Heart left ventricle (tissue), 16 donors: Measurements from ENCODE around the gene C20orf96. TPM values are rescaled to one million over a fixed set of nuclear protein-coding genes. Genes with fewer than 3 reads are reported as not detected.
A peak's percentile ranks its signal among the peaks of the same experiment; 100 is the strongest.

ENCODE experiments used
- ATAC-seq, 4 donors: fragments of 200-7000 bp; cut with Tn5 transposase; one replicate each; pipeline ENCODE4 v1.9.1; 2020 to 2022; ENCODE audit warnings: moderate library complexity in 4 of 4, mild to moderate bottlenecking in 3 of 4, moderate number of reproducible peaks in 1 of 4
- DNase-seq, 5 donors: peaks; one replicate each; pipeline ENCODE4 v3.0.0-alpha.2; 2020
- H3K27ac ChIP-seq, 12 donors: fragments of 200-600 bp; sonication (generic) in 4 of 12; one replicate each; pipeline versions ENCODE4 v1.5.0 to v1.8.0; 2016 to 2022; ENCODE audit warnings: mild to moderate bottlenecking in 2 of 12
- H3K27me3 ChIP-seq, 9 donors: fragments of 200-600 bp; sonication (generic) in 2 of 9; one replicate each; pipeline versions ENCODE4 v1.5.1 to v1.8.0; 2016 to 2022; ENCODE audit warnings: mild to moderate bottlenecking in 3 of 9
- H3K36me3 ChIP-seq, 9 donors: fragments of 200-600 bp; sonication (generic) in 2 of 9; one replicate each; pipeline versions ENCODE4 v1.5.0 to v1.8.0; 2018 to 2022; ENCODE audit warnings: mild to moderate bottlenecking in 2 of 9
- H3K4me1 ChIP-seq, 12 donors: fragments of 200-600 bp; sonication (generic) in 4 of 12; one replicate each; pipeline versions ENCODE4 v1.5.0 to v1.8.0; 2016 to 2022; ENCODE audit warnings: mild to moderate bottlenecking in 3 of 12
- H3K4me3 ChIP-seq, 12 donors: fragments of 200-600 bp; sonication (generic) in 4 of 12; one replicate each; pipeline versions ENCODE4 v1.5.0 to v1.8.0; 2017 to 2022; ENCODE audit warnings: mild to moderate bottlenecking in 9 of 12, moderate library complexity in 4 of 12
- H3K9me3 ChIP-seq, 12 donors: fragments of 200-600 bp; sonication (generic) in 4 of 12; one replicate each; pipeline versions ENCODE4 v1.5.0 to v1.8.0; 2016 to 2022; ENCODE audit warnings: mild to moderate bottlenecking in 1 of 12
- CTCF ChIP-seq, 12 donors: fragments of 200-600 bp; sonication (generic) in 4 of 12; IDR thresholded peaks; one replicate each; pipeline versions ENCODE4 v1.5.0 to v1.8.0; 2018 to 2022; ENCODE audit warnings: antibody characterized with exemption in 12 of 12, mild to moderate bottlenecking in 5 of 12
- POLR2A ChIP-seq, 2 donors: fragments of 450-650 bp; IDR thresholded peaks; one replicate each; pipeline ENCODE4 v1.6.1; 2017; ENCODE audit warnings: antibody characterized with exemption in 2 of 2, mild to moderate bottlenecking in 2 of 2, moderate library complexity in 2 of 2
- WGBS, 4 donors: extraction: QIAGEN DNeasy Blood & Tissue Kit in 2 of 4; methylation state at CpG; one replicate each; pipeline versions ENCODE4 v1.1.5 to v1.1.7; 2013 to 2018; 5-methylcytosine and 5-hydroxymethylcytosine counted together
- intact Hi-C, 10 donors: fragments of 100-400 bp; cut with DNase I; formaldehyde crosslinking; loops; one replicate each; pipeline versions ENCODE4 v1.11.1 to v1.14.2; 2022
- polyA plus RNA-seq, 2 donors: library from polyadenylated mRNA; stranded (reverse); fragments of 200-250 nt; gene quantifications; one replicate each; pipeline ENCODE4 v1.2.3, GENCODE V29; 2013
- total RNA-seq, 9 donors: library from RNA; depleted of rRNA in 2 of 9; stranded (reverse); fragments of >200 nt in 2 of 9; fragmentation: NEBNext Ultra II Directional in 3 of 9; extraction: Animal tissue kit (Norgen Biotek cat#: 25700) in 3 of 9; gene quantifications; one replicate each; pipeline versions ENCODE4 v1.1.0 to v1.2.4, GENCODE V29; 2016 to 2023
- donor health status: ischemic (EF 13 %, LVEDD 7.1; RV severe dilation, severe dysfunction).
- donor health status: healthy with polysubstance abuse.
- donor health status: DM: no; HTN: yes; CAD: no.
- donor health status: DM: no; HTN: no; CAD: no.
- donor health status: ischemic (EF 25% LVEDD 6.9; RV normal size, moderate dysfunction).
- donor health status: ischemic (EF 25% LVEDD 5.7; RV mildly dilated, moderate dysfunction).
- donor health status: healthy.
- donor health status: DM: yes; HTN: yes; CAD: no.
- donor health status: ischemic (EF 35%, LVEDD 5.7; RV mildly dilated, moderate dysfunction).
- donor health status: nonischemic (EF 11% LVEDD 7.7; RV severe dilation, severe dysfunction).
- donor health status: DM: yes; HTN: yes; CAD: no.
- donor health status: PGD.
- donor health status: ischemic (EF 29% LVEDD 5.4; RV normal size, mild dysfunction).
- donor health status: nonischemic (EF 23%, LVEDD 6.1; RV moderate dilation, normal function).

The C20orf96 gene
- total and polyA plus RNA-seq, 11 donors: 0.64 to 6.6 (median 3.6) TPM

- ATAC-seq (peak in 3 of 4 donors; percentile 58 to 75 (median 64)), DNase-seq (peak; percentile 70 to 88 (median 80))
- Histone ChIP-seq H3K4me3 (peak overlapping the region; percentile 66 to 99 (median 87)), H3K27me3 (no peaks in the 10 kb centered on the region), H3K36me3 (peaks cover 0 to 4% (median 0%) of the 10 kb centered on the region in 9 donors), H3K4me1 (peaks cover 13 to 61% (median 39%) of the 10 kb centered on the region in 12 donors), H3K9me3 (no peaks in the 10 kb centered on the region), H3K27ac (peak overlapping the region; percentile 96 to 100 (median 99))
- intact Hi-C loops: loop anchor here in 4 of 10 donors (1.0 to 5.0 kb wide), 4 partner anchors 27 to 34 kb away; partner anchors contain the start of gene SOX12 (in 2 of the 4)
- no peak for TF ChIP-seq CTCF (IDR thresholded peaks at IDR 0.05)
- peak in 1 of 2 donors; percentile 27 for TF ChIP-seq POLR2A (IDR thresholded peaks at IDR 0.05)
- WGBS, 4 donors: 0 to 1% (median 0%) methylated on average over 48 to 75 of the region's 75 CpGs
These were observed 7.6 kb upstream of the C20orf96 start for GRCh38 chr20:297925-298775.

- WGBS, 4 donors: 0 to 1% (median 0%) methylated on average over 81 to 99 of the region's 99 CpGs
- H3K4me1 ChIP-seq: peaks cover 13 to 53% (median 36%) of the 10 kb centered on the region in 12 donors
- ATAC-seq: peak; percentile 83 to 93 (median 90)
- H3K36me3 ChIP-seq: peaks cover 0 to 4% (median 0%) of the 10 kb centered on the region in 9 donors
- H3K27ac ChIP-seq: peak within 1 kb of the TSS; percentile 96 to 100 (median 99)
- peak within 1 kb of the TSS; percentile 66 to 99 (median 87) for H3K4me3 ChIP-seq
- intact Hi-C loops: loop anchor here in 3 of 10 donors (2.0 to 5.0 kb wide), 3 partner anchors 27 to 35 kb away; partner anchors contain the start of gene SOX12 (in 1 of the 3)
- DNase-seq: peak; percentile 86 to 92 (median 90)
- peak in 1 of 2 donors; percentile 28 for TF ChIP-seq POLR2A (IDR thresholded peaks at IDR 0.05)
- TF ChIP-seq CTCF (IDR thresholded peaks at IDR 0.05): peak in 5 of 12 donors; percentile 15 to 43 (median 27)
- no peaks in the 10 kb centered on the region for H3K27me3 ChIP-seq
- no peaks in the 10 kb centered on the region for H3K9me3 ChIP-seq
These were observed 6.8 kb upstream of the C20orf96 start, which contains the start of gene ZCCHC3 for GRCh38 chr20:297098-297924. Gene ZCCHC3, plus strand, starts transcription at chr20:297570. Its CDS starts 17 bp downstream, at chr20:297587.

- ATAC-seq (no peak), DNase-seq (no peak)
- H3K27ac ChIP-seq: no peak overlapping the region
- H3K4me3 ChIP-seq: no peak overlapping the region
- TF ChIP-seq CTCF (IDR thresholded peaks at IDR 0.05) (no peak), POLR2A (IDR thresholded peaks at IDR 0.05) (no peak)
- peaks cover 0 to 4% (median 0%) of the 10 kb centered on the region in 9 donors for H3K36me3 ChIP-seq
- 79 to 91% (median 87%) methylated on average over 4 of the region's 4 CpGs for WGBS, 4 donors
- no peaks in the 10 kb centered on the region for H3K27me3 ChIP-seq
- no peaks in the 10 kb centered on the region for H3K9me3 ChIP-seq
- peaks cover 10 to 47% (median 31%) of the 10 kb centered on the region in 12 donors for H3K4me1 ChIP-seq
- intact Hi-C loops: loop anchor here in 3 of 10 donors (2.0 to 5.0 kb wide), 3 partner anchors 29 to 36 kb away; partner anchors contain the start of gene SOX12 (in 1 of the 3)
These were observed 5.3 kb upstream of the C20orf96 start for GRCh38 chr20:295804-296203.
